Fibroblast of skin of right quadriceps (primary cell): Measurements from ENCODE around the gene POGZ.

Experiments
- DNase-seq: peaks from one replicate; pipeline ENCODE4 v3.0.0-alpha.2; 2013

Gene POGZ

DNA sequence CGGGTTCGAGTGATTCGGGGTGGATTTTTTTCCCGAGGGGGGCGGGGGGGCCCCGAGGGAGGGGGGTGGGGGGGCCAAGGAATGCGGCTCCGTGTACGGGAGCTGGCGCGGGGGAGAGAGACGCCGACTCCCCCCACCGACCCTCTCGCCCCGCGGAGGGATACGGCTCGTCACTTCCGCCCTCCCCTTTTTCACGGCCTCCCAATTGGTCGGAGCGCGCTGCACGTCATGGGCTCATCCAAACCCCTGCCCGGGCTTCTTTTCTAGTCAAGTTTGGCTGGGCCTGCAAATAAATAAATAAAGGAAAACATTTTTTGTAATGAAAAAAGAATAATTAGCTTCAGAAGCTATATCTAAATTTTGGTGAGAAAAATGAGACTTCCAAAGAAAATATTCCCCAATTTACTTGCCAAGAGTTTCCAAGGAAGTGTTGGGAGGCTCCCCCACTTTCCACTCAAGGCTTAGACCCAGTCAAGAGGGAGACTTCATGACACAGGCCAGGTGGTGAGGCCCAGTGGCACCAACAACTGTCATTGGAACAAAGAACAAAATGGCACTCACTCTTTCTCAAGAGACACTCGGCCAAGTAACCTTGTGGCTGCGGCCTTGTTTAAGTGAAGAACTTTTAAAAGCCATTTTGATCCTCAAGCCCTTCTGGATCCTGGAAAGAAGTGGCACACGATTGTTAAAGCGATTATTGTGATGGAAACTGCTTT lies at the start of gene POGZ:
Gene POGZ, minus strand, starts transcription at position 164 of the 716 bp plus-strand sequence. CDS start 17,290 bp downstream, outside the sequence.
- peak; percentile 99 for DNase-seq

DNA sequence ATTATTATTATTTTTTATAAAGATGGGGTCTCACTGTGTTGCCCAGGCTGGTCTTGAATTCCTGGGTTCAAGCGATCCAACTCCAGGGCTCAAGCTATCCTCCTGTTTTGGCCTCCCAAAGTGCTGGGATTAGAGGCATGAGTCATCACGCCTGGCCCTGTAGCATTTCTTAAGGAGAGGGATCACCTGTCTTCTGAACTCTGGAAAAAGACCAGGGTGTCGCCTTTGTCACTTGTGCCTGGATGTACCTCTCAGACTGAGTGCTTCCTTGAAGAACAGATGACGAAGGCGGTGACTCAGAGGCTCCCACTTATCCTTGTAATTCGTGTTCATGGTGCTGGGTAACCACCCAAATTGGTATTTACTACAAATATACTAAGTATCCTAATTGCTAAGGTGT lies 49.5 kb upstream of the POGZ start:
- no peak for DNase-seq

DNA sequence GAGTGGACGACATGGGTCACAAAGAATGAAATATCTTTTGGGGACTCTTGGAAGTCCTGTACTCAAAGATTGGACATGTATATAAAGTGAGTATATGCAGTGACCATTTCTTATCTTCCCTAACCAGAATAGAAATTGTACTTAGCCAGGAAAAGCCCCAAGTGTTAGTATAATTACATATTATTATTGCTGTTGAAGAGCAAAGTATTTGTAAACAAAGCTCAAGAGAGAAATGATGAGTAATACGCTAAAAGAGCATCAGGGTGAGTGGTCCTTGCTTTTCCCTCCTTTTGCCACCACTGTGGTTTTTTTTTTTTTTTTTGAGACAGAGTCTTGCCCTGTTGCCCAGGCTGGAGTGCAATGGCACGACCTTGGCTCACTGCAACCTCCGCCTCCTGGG lies 45.5 kb upstream of the POGZ start:
- no peak for DNase-seq

DNA sequence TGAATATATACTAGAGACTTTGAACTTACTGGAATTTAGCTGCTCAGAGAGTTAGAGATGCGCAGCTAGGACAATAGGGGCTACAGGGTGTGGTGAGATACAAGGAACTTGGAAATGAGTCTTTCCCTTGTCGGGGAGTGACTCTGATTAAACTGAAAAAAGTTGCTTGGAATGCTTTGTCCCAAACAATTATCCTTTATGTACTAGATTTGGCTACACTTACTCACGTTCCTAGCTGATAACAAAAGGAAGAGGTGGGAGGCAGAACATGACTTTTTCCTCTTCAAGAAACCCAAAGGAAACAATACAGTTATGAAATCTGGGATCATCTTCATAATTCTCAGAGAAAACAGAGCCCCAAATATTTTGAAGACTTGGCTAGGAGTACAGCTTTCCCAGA lies 45.0 kb upstream of the POGZ start:
- DNase-seq, result no peak

- no peak for DNase-seq
Measured at GRCh38 chr1:151502859-151503780, 43.8 kb upstream of the POGZ start.

- DNase-seq, result no peak
Measured at GRCh38 chr1:151502035-151502700, 42.9 kb upstream of the POGZ start.

GRCh38 chr1:151501474-151501873 lies 42.2 kb upstream of the POGZ start:
- DNase-seq, result no peak

GRCh38 chr1:151499930-151500329 lies 40.6 kb upstream of the POGZ start:
- no peak for DNase-seq

DNA sequence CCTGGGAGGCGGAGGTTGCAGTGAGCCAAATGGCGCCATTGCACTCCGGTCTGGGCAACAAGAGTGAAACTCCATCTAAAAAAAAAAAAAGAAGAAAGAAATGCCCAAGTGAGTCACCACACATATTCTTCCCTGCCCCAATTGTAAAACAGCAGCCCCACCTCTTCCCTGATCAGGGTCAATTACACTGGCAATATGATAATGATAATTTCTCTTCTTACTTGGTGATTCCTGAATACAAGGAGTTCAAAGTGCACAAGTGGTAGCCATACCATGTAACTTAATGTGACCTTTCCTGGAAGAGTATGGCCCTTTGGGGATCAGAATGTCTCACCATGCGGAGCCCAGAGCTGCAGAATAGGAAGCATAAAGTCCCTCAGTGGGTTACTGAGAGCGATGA lies 40.1 kb upstream of the POGZ start:
- no peak for DNase-seq

- no peak for DNase-seq
Measured at GRCh38 chr1:151495316-151495715, 36.0 kb upstream of the POGZ start.

DNA sequence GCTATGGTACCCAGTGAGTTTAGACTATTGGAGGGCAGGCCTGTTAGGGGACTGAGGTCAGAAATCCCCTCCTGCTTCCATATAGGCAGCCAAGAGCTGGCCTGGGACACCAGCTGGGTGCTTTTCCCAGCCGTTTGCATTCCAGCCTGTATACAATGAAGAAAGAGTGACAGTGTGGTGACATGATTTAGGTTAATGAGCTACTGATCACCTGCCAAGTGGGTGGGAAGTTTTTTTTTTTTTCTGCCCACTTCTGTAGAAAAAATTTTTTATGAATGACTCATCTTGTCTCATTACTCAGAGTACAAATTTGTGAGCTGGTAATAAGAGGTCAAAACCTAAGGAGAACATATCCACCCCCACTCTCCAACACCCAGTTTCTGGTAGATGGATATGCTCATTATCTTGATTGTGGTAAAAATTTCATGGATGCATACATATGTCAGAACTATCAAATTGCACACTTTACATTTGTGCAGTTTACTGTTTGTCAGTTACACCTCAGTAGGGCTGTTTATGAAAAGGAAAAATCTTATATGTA lies 35.5 kb upstream of the POGZ start:
- DNase-seq, result peak; percentile 82

DNA sequence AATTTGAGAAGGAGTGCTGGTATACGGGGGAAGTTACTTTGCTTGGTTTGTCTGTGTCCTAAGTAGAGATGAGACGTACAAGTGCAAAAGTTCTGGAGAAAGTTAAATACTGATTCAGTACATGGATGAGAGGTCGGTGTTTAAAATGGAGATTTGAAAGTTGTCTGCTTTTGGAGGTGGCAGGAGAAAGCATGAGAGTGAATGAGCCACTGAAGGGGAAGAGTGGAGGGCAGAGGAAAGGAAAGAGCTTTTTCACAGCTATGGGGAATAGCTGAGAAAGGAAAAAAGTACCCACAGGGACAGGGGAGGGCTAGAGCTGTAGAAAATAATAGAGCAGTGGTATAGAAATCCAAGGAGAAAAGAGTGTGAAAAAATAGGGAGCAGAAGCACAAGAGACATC lies 33.7 kb upstream of the POGZ start:
- no peak for DNase-seq

DNA sequence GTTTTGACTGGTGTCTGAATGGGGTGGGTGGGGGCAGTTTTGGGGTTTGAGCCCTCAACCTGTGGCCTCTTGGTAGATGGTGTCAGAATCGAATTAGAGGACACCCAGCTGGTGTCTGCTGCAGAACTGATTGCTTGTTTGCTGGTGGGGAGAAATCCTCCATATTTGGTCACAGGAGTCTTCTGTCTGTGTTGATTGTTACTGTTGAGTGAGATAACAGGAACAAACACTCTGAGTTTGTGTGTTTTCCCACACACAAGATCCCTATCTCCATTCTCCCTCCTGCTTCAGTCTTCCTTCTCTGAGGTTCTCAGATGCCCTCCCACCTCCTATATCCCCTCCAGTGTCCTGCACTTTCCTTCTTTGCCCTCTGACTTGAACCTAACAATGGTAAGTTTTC lies 32.8 kb upstream of the POGZ start:
- no peak for DNase-seq

DNA sequence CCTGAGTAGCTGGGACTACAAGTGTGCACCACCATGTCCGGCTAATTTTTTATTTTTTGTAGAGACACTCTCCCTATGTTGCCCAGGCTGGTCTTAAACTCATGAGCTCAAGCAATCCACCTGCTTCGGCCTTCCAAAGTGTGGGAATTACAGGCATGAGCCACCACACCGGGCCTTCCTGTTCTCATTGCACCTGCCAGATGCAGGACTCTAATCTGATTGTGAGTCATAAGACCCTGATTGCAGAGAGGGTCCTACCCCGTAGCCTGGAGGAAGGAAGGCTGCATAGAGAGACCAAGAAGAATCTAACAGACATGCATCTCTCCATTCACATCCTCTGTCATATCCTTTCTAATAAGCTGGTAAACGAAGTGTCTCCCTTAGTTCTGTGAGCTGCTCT lies 32.3 kb upstream of the POGZ start:
- DNase-seq, result no peak

- DNase-seq, result no peak
Measured at GRCh38 chr1:151486557-151486956, 27.3 kb upstream of the POGZ start.

DNA sequence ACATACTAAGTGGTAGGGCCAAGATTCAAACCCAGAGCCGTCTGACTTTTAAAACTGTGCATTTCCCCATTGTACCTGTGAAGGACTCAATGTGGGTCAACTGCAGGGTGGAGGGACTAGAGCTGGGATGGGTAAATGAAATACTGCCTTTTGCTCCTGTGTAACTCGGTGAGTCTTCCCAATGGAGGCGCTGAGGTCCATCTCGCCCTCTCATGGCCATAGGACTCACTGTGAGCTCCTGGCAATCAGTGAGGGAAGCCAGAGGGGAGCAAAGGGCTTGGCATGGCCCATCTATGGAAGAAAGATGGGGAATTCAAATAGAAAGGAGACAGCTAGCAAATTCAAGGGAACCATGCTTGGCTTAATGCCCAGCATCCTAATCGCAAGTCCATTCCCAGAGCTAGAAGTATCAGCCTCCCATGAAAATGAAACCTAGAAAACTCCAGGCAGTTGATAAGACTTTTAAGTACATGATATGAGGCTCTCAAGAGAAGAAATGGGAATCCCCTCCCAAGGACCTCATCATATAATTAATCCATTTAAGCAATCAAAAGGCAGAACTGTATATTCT lies 26.5 kb upstream of the POGZ start:
- no peak for DNase-seq

DNA sequence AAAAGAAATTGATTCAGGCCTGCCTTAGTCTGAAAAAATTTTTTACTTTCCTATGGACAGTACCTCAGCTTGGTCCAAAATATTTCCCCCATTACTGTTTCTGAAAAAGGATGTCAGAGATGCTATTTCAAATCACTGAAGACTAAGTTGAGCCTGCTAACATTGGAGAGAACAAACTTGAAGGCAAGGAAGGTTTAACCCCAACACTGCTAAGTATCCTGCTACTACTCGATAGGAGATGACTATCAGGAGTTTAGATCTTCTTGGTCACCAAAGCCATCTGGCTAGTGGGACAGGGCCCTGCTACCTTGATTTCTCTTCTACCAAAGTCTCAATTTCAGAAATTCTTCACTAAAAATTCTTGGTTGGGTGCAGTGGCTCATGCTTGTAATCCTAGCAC lies 22.7 kb upstream of the POGZ start:
- no peak for DNase-seq

- no peak for DNase-seq
Measured at GRCh38 chr1:151479462-151479861, 20.2 kb upstream of the POGZ start.

GRCh38 chr1:151478923-151479322 lies 19.6 kb upstream of the POGZ start:
- no peak for DNase-seq

GRCh38 chr1:151478140-151478812 lies 19.0 kb upstream of the POGZ start:
- no peak for DNase-seq

- no peak for DNase-seq
Measured at GRCh38 chr1:151477066-151477465, 17.8 kb upstream of the POGZ start.

GRCh38 chr1:151476083-151476482 lies 16.8 kb upstream of the POGZ start:
- no peak for DNase-seq
